GM08714 (cell line): ENCODE data around the gene NUDT13.

ENCODE experiments used
- H3K4me3 ChIP-seq: fragments of 200-500 bp; sonication (Bioruptor generic); 2 replicates; pipeline ENCODE4 v1.5.1; 2014; ENCODE audit warnings: mild to moderate bottlenecking, low read length, inconsistent platforms
- ZNF274 ChIP-seq: IDR thresholded peaks from 2 replicates; pipeline ENCODE4 v1.6.1; 2012; ENCODE audit warnings: mild to moderate bottlenecking, low read depth, low read length

NUDT13 gene

DNA sequence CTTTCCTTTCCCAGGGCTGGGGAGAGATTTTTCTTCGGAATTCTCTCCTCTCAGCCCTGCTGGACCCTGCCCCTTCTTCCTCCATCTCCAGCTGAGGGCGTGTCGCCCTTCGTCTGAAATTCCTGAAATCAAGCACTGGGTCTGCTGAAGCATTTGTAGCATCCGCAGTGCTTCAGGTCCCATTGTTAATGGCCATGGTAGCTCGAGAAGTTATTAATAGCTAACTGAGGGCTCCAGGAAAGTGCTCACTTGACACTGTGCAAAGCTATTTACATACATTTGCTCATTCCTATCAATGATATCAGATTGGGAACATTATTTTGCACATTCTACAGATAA, 58.2 kb downstream of the NUDT13 start:
- TF ChIP-seq ZNF274, result no peak
- H3K4me3 ChIP-seq, result peak overlapping the region; percentile 100

GRCh38 chr10:73169320-73169719, 59.1 kb downstream of the NUDT13 start:
- TF ChIP-seq ZNF274, result no peak
- no peak overlapping the region for H3K4me3 ChIP-seq

GRCh38 chr10:73172867-73173266, 62.6 kb downstream of the NUDT13 start:
- no peak overlapping the region for H3K4me3 ChIP-seq
- TF ChIP-seq ZNF274, result no peak

DNA sequence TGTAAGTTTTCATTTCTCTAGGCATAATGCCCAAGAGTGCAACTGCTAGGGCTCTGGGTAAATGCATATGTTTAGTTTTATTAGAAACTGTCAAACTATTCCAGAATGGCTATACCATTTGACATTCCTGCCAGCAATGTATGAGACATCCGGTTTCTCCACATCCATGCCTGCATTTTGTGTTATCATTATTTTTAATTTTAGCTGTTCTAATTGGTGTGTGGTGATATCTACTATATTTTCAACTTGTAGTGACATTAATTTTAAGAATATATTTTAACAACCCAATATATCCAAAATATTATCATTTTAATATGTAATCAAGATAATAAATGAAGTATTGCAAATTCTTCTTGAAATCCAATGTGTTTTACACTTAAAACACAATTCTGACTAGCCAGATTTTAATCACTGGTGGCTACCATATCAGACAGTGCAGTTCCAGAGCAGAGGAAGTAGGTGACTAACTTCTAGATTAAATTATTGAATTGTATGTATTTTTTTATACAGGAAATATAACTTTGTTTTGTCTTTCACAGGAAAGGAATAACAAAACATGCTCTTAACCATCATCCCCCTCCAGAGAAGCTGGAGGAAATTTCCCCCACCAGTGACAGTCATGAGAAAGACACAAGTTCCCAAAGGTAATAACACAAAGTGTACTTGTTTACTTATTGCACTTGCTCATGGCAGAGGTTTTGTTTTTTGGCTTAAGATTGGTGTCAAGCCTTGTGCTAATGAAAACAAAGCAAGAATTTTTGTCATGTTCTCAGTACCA, 64.1 kb downstream of the NUDT13 start:
- H3K4me3 ChIP-seq, result no peak overlapping the region
- TF ChIP-seq ZNF274, result no peak
